ENCODE measurements around the gene ZDHHC19.
"Not testable (repeated sequence)": the region's sequence is repeated elsewhere in the genome, so short reads cannot be mapped to it uniquely, and the experiment has no call there.

ZDHHC19 gene

DNA sequence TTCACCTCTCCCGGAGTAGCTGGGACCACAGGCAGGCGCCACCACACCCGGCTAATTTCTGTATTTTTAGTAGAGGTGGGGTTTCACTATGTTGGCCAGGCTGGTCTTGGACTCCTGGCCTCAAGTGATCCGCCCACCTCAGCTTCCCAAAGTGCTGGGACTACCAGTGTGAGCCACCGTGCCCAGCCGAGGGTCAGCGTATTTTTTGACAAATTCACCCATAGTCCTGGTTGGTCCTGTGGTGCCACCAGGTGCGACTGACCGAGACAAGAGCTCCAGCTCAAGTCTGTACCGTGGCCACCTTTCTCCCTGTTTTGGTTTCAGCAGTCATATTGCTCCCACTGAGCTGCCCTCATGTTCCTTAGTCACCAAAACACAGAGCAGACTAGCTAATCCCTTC is 13.9 kb upstream of the ZDHHC19 start:
- DNase-seq (ENCODE audit: low read depth in 2 of 2): no peak

DNA sequence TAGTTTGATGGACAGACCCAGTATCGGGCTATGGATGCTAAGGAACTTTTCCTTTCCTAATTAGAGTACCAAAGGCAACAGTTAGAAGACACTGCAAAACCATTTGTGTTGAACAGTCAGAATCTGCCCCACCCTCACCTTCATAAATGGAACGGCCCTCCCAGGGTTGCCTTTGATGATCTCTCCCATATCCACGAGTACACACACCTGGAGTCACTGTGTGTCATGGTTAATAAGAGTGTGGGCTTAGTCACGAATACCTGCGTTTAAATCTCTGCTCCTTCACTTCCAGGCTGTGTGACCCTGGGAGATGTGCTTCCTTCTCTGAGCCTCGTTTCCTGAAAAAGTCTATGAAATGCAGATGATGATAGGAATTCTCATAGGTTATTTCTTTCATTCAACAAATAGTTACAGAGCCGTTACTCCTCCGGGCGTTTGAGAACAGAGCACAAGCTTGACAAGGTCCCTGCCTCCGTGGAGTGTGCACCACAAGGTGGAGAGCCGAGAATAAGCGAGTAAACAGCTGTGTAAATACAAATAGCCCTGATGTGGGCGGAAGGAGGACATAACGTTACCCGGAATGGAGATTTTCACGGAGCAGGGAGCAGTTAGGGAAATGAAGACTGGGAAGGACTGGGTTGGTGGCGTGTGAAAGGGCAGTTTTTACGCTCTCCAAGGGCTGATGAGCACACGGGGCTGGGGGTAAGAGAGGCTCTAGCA is 11.8 kb upstream of the ZDHHC19 start:
- DNase-seq (ENCODE audit: low read depth in 2 of 2): no peak

DNA sequence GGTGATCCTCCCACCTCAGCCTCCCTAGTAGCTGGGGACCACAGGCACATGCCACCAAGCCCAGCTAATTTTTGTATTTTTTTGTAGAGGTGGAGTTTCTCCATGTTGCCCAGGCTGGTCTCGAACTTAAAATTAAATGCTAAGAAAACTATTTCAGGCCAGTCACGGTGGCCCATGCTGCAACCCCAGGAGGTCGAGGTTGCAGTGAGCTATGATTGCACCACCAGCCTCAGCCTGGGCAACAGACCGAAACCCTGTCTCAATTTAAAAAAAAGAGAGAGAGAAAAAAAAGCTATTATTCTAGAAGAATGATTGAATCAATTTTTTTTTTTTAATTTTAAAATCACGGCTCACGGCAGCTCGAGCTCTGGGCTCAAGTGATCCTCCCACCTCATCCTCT is 9.8 kb upstream of the ZDHHC19 start:
- no peak for DNase-seq (ENCODE audit: low read depth in 2 of 2)

DNA sequence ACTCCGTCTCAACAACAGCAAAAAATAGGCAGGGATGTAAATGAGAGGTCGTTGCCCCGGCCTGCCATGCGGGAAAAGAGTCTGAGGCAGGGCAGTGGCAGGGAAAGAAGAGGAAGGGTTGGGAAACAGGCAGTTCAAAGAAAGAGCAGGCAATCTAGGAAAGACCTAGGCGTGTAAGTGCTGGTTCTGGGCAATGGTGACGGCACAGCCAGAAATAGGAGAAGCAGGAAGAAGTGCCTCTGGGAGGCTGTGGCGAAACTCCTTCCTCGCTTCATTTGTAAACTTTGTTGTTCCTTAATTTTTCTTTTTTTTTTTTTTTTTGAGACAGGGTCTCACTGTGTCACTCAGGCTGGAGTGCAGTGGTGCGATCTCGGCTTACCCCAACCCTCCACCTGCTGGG is 9.4 kb upstream of the ZDHHC19 start:
- no peak for DNase-seq (ENCODE audit: low read depth in 2 of 2)

DNA sequence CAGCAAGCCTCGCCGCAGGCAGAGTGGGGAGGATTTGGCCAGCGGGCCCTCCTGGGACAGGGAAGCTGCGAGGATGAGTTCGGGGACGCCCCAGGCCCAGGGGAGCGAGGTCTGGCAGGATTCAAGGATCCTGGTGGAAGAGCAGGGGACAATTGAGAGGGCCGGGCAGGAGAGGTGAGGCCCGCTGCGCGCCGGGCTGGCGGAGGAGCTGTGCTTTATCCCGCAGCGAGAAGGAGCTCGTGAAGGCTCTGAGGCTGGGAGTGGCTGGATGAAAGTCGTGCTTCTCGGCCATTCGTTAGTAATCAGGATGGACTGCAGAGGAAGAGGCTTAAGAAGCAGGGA is 8.7 kb upstream of the ZDHHC19 start:
- no peak for DNase-seq (ENCODE audit: low read depth in 2 of 2)

DNA sequence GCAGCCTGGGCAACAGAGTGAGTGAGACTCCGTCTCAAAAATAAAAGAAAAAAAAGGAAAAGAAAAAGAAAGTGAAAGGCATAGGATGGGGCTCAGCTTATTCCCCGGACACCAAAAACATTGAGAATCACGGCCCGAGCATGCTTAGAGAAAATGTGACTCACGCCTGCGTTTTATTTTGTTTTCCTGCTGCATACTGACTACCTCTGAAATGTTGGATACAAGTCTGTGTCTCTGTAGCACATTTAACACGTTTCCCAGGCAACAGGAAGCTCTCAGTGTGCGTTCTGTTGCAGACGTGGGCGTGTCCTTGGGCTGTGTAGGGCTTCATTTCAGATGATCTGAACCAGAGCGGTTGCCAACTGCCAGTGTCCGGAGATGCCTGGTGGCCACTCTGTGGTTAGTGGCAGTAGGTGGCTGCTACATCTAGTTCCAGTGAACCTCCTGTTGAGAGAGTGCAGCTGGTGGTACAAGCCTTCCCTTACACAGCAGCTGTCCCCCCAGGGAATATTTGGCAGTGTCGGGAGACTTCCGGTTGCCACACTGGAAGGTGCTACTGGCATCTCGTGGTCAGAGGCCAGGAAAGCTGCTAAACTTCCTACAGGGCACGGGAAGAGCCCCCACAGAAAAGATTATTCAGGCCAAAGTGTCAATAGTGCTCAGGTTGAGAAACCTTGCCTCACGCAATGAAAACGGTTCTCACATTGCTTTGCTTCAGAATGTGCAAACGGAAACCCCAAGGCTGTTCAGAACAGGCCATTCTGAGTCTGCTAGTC is 8.2 kb upstream of the ZDHHC19 start:
- DNase-seq (ENCODE audit: low read depth in 2 of 2): peak; percentile 11 to 27

DNA sequence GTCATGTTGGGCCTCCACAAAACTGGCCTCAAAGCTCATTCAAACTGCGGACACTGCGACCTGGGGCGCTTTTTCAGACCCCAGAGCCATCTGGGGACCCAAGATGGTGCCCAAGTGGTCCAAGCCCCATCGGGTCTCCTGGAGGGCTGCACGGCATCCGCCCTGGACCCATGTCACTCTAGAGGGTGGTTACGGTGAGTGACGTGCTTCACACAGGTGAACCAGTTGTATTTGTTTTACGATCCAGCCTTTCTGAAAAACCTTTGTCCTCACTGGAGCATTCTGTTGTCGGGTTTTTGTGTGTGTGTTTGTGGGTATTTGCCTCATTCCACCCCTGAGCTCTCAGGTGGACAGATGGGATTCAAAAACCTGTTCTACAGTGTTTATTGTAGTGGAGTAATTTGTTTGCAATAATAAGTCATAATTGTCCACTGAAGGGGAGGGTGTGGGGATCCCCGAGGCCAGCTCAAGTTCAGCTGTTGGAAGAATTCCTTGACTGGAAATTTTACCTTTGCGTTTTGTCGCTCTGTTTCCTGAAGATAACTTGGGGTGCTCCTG is 7.0 kb upstream of the ZDHHC19 start:
- DNase-seq (ENCODE audit: low read depth in 2 of 2): no peak

DNA sequence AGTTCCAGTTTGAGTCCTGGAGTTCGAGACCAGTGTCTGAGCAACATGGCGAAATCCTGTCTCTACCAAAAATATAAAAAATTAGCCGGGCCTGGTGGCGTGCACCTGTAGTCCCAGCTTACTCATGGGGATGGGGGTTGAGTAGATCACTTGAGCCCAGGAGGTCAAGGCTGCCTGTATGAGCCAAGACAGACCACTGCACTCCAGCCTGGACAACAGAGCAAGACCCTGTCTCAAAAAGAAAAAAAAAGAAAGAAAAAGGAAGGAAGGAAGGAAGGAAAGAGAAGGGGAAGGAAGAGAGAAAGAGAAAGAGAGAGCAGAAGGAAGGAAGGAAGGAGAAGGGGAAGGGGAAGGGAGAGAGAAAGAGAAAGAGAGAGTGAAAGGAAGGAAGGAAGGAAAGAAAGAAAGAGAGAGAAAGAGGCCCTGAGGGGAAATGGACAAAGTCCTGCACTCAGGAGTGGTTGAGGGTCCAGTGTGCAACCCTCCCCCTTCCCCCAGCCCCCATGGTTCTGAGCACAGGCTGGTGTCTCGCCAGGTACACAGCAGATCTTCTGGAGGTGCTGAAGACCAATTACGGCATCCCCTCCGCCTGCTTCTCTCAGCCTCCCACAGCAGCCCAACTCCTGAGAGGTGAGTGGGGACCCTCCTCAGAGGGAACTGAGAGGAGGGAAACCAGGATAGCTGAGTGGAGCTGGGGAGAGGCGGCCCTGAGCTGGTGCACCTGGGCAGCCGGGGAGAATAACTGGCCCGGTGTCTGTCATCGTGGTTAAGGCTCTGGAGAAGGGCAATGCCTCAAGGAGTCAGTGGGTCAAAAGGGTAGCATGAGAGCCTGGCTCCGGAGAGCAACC is 6.3 kb upstream of the ZDHHC19 start:
- DNase-seq (ENCODE audit: low read depth in 2 of 2): no peak

DNA sequence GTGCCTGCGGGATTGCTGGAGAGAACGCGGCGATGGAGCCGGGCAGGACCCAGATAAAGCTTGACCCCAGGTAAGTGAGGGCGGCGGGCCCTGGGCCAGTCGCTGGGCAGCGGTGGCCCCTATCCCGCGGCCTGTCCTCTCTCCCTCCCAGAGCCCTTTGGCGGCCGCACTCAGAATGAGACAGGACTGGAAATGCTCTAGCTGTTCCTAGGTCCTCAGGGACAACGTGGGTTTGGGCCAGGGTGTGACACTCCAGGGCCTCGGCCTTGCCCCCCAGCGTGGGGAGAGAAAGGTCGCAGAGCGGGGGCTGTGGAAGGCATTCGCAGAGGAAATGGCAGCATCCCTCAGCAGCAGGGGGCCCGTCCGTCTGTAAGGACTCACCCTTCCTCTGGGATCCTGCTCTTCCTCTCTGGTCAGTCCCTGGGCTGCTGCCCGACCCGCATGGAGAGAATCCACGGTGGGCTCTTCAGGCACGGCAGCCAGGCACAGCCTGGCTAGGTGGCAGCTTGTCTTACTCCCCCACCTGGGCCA is 5.5 kb upstream of the ZDHHC19 start:
- no peak for DNase-seq (ENCODE audit: low read depth in 2 of 2)

DNA sequence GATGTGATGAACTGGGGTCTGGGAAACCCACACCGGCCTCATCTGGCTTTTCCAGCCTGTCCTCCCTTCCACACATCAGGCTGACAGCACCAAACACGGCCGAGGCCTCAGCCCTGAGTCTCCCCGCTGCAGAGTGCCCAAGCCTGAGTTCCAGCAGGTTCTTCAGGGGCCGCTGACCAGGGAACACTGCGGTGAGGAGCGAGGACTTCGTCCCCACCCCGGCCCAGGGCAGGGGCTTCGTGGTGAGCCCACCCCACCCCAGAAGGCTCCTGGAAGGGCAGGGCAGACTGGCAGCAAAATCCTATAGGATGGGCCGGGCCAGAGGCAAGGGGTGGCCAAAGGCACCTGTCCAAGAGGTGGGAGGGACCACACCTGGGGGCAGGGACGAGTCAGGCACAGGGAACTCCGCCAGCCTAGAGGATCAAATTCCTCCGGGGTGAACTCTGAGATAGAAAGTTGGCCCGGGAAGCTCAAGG is 4.9 kb upstream of the ZDHHC19 start, which contains the start of gene SLC51A:
TSS of gene SLC51A (plus strand) at position 446 of the 476 bp plus-strand sequence. CDS start 179 bp downstream, outside the sequence.
- no peak for DNase-seq (ENCODE audit: low read depth in 2 of 2)

DNA sequence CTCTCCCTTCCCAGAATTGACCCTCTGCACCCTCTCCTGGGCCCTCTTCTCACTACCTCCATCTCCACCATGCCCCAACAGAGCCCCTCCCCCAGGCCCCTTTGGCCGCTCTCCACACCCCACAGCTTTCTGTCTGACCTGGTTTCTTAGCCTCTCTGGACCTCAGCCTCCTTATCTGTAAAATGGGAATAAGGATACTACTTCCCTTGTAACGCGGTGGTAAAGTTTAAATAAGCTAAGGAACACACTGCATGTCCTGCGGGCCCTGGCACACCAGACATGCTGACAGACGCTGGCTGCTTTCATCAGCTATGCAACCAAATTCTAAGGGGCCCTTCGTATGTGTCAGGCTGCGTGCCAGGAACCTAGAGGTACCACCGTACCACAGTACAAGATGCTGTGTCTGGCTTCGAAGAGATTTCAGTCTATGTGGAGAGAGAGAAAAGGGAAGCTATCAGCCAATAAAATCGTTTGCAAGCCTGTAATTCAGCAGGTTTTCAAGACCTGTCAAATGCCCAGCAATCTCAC is 4.4 kb upstream of the ZDHHC19 start:
- no peak for DNase-seq (ENCODE audit: low read depth in 2 of 2)

DNA sequence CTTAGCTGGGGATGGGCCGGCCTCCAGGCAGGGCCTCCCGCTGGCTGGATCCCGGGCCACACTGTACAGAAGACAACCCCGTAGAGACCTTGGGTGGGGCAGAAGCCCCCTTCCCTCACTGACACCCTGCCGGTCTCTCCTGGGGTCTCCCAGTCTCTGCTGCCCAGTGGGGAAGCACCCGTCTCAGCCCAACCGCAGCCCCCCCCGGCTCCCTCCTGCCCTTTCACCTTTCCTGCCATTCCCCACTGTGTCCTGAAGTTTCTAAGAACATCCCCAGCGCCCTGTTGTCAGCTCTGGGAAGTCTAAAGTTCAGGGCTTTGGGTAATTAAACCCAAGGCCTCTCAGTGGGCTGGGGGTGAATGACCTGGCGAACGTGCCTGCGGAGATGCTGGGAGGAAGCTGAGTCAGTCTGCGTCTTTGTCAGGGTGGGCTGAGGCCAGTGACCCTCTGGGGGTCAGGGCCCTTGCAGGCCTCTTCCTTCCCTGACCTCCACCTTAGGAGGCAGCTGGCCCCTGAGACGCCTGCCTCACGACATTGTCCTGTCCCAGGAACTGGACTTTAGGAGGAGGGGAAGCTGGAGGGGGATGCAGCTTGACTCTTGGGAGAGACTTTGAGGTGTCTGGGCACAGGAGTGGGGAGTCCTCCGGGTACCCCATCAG is 3.7 kb upstream of the ZDHHC19 start:
- DNase-seq (ENCODE audit: low read depth in 2 of 2): no peak

DNA sequence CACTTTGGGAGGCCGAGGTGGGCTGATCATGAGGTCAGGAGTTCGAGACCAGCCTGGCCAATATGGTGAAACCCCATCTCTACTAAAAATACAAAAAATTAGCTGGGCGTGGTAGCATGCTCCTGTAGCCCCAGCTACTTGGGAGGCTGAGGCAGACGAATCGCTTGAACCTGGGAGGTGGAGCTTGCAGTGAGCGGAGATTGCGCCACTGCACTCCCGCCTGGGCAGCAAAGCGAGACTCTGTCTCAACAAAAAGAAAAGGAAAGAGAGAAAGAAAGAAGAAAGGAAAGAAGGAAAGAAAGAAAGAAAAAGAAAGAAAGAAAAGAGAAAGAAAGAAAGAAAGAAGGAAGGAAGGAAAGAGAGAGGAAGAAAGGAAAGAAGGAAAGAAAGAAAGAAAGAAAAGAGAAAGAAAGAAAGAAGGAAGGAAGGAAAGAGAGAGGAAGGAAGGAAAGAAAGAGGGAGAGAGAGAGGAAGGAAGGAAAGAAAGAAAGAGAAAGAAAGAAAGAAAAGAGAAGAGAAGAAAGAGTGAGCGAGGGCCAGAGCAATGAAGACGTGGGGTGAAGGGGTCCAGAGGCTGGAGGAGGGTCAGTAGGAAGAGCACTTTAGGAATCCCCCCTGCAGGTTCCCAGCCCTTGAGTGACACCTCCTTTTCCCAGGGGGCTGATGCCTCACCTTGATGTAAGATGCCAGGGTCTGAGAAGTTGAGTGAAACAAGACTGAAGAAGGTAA is 1.1 kb downstream of the ZDHHC19 start:
- DNase-seq (ENCODE audit: low read depth in 2 of 2): not testable (repeated sequence)

DNA sequence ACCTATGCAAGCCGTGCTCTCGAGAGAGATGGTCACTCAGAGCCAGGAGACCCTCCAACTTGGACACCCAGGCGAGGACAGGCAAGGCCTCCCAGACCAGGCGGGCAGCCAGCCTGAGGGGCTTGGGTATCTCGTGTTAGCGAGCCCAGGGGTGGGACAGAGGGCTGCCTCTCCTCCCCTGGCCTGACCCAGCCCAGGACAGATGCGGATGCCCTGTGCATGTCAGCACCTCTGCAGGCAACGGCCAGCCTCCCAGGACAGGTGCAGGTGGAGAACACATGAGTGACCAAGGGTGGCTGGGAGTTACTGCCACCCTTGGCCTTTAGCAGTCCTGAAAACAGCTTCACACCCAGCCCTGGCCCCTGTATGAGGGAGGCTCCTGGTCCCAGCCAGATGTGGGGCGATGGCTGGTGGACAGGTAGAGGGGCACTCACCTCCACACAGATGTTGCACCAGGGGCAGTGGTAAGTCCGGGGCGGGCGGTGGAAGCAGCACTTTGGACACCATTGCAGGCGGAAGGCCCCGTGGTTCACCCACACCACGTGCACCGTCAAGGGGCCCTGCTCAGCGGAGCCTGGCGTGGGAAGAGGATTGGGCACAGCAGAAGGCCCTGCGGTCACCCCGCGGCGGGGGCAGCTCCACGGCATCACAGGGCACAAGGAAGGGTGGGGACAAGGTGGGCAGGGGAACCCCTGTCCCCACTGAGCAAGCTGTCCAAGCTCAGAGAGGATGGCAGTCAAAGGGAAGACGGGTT is 2.1 kb downstream of the ZDHHC19 start:
- DNase-seq (ENCODE audit: low read depth in 2 of 2): no peak

DNA sequence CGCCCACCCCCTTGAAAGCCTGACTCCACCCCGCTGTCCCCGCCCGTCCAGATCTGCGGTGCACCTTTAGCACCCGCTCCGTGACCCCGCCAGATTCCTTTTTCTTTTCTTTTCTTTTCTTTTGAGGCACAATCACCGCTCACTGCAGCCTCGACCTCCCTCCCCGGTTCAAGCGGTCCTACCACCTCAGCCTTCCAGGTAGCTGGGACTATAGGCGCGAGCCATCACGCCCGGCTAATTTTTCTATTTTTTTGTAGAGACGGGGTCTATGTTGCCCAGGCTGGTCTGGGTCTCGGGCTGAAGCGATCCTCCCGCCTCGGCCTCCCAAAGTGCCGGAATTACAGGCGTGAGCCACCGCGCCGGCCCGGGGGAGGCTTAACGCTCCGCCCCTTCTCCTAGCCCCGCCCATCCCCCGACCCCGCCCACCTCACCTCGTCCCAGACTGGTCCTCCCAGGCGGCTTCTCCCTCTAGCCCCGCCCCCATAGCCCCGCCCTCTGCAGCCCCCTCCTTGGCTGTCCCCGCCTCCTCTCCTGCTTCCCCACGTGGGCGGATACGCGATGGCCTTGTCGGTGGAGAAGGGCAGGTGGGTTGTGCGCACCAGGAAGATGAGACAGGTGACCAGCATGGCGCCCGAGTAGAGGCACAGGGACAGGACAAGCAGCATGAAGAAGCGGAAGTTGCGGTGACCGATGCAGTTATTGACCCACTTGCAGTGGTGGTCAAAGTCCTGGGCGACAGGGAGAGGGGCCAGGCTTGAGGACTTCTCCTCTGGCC is 3.2 kb downstream of the ZDHHC19 start:
- DNase-seq (ENCODE audit: low read depth in 2 of 2): peak; percentile 46 to 61

DNA sequence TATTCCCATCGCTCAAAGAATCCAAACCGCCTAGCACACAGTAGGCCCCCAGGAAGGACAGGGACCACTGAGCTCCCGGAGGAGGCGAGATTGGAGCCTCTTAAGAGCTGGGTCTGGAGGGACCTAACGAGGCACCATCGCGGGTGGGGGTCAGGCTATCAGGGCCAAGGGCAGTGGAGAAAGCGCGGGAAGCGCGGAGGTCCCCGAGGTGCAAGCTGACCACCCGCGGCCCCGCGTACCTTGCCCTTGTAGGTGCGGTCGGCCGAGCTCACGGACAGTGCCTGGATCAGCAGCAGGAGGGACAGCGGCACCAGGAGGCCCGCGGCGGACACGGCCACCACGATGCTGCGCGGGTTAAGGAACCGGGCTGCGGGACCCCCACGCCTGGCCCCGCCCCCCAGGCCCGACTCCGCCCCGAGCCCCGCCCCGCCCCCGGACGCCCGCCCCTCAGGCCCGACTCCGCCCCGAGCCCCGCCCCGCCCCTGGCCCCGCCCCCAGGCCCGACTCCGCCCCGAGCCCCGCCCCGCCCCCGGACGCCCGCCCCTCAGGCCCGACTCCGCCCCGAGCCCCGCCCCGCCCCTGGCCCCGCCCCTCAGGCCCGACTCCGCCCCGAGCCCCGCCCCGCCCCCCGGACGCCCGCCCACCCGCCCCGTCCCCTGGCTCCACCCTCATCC is 3.9 kb downstream of the ZDHHC19 start:
- DNase-seq (ENCODE audit: low read depth in 2 of 2): no peak

DNA sequence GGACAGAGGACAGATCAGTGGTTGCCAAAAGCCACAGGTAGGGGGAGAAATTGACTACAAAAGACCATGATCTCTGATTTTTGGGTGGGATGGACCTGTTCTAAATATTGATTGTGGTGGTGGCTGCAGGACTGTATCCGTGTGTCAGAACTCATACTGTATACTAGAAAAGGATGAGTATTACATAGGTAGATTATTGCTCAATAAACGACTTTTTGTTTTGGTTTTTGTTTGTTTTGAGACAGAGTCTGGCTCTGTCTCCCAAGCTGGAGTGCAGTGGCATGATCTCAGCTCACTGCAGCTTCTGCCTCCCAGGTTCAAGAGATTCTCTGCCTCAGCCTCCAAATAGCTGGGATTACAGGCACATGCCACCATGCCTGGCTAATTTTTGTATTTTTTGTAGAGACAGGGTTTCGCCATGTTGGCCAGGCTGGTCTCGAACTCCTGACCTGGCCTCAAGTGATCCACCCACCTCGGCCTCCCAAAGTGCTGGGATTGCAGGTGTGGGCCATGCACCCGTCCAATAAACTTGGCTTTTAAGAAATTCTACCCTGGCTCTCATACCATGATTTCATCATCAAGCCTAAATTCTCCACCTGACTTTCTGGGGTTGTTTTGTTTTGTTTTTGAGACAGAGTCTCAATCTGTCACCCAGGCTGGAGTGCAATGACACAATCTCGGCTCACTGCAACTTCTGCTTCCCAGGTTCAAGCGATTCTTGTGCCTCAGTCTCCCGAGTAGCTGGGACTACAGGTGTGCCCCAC is 5.6 kb downstream of the ZDHHC19 start:
- DNase-seq (ENCODE audit: low read depth in 2 of 2): not testable (repeated sequence)

Measured in stimulated activated CD8-positive, alpha-beta memory T cell treated with anti-CD3 and anti-CD28 coated beads, Interleukin-2, amount 100 ng/mL, for 48 hours (primary cell).